RWPE2 (cell line): ENCODE data around the gene C1GALT1C1L.
A peak's percentile ranks its signal among the peaks of the same experiment; 100 is the strongest.
"Not testable (repeated sequence)": the region's sequence is repeated elsewhere in the genome, so short reads cannot be mapped to it uniquely, and the experiment has no call there.

Experiments used
- ATAC-seq: fragments of 200-7000 bp; cut with Tn5 transposase; 3 replicates; pipeline ENCODE4 v1.9.1; 2021; ENCODE audit warnings: low read depth
- DNase-seq: peaks from one replicate; pipeline ENCODE4 v3.0.0-alpha.2; 2020; ENCODE audit warnings: low spot score
- H3K27ac ChIP-seq: fragments of 450-650 bp; 2 replicates; pipeline ENCODE4 v1.5.1; 2017; ENCODE audit warnings: mild to moderate bottlenecking; ENCODE audit not compliant: poor library complexity, severe bottlenecking
- H3K27me3 ChIP-seq: fragments of 250-450 bp; sonication (Bioruptor Pico); 2 replicates; pipeline ENCODE4 v1.5.1; 2021; ENCODE audit warnings: mild to moderate bottlenecking, moderate library complexity; ENCODE audit not compliant: insufficient read depth, poor library complexity, severe bottlenecking
- H3K36me3 ChIP-seq: fragments of 250-450 bp; sonication (Bioruptor Pico); 2 replicates; pipeline ENCODE4 v1.5.1; 2020; ENCODE audit warnings: low read depth, mild to moderate bottlenecking, moderate library complexity
- H3K4me1 ChIP-seq: fragments of 250-450 bp; sonication (Bioruptor Pico); 2 replicates; pipeline ENCODE4 v1.5.1; 2021; ENCODE audit warnings: mild to moderate bottlenecking, moderate library complexity; ENCODE audit not compliant: insufficient read depth, poor library complexity, severe bottlenecking
- H3K4me3 ChIP-seq: fragments of 250-450 bp; sonication (Bioruptor Pico); 2 replicates; pipeline ENCODE4 v1.5.1; 2021; ENCODE audit warnings: mild to moderate bottlenecking, moderate library complexity; ENCODE audit not compliant: severe bottlenecking
- H3K9me3 ChIP-seq: fragments of 250-450 bp; sonication (Bioruptor Pico); 2 replicates; pipeline ENCODE4 v1.5.1; 2021; ENCODE audit warnings: mild to moderate bottlenecking, moderate library complexity; ENCODE audit not compliant: severe bottlenecking
- TF ChIP-seq, protein P1 (sequence below): fragments of 450-650 bp; IDR thresholded peaks from one replicate; pipeline ENCODE4 v1.5.1; 2017; ENCODE audit warnings: mild to moderate bottlenecking, moderate library complexity; ENCODE audit not compliant: poor library complexity, severe bottlenecking

Gene C1GALT1C1L

DNA sequence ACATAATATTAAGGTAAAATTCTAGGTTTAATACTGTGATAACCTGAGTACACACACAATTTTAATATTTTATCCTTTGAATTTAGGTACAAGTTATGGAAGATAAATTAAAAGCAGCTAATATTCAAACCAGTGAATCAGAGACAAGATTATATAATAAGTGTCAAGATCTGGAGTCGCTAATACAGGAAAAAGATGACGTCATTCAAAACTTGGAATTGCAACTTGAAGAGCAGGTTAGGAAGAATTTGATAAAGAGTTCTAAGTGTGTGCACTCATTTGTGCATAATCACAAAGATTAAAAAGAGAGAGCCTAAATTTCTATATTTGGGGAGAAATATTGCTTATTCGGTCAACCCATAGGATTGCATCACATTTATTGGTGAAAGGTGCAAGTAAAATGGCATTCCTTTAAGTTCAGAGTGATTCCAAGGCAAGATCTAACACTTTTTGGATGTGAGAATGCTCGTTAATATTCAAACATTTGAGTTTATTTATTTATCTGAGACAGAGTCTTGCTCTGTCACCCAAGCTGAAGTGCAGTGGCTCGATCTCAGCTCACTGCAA is 16.3 kb upstream of the C1GALT1C1L start:
- TF ChIP-seq, protein P1, sequence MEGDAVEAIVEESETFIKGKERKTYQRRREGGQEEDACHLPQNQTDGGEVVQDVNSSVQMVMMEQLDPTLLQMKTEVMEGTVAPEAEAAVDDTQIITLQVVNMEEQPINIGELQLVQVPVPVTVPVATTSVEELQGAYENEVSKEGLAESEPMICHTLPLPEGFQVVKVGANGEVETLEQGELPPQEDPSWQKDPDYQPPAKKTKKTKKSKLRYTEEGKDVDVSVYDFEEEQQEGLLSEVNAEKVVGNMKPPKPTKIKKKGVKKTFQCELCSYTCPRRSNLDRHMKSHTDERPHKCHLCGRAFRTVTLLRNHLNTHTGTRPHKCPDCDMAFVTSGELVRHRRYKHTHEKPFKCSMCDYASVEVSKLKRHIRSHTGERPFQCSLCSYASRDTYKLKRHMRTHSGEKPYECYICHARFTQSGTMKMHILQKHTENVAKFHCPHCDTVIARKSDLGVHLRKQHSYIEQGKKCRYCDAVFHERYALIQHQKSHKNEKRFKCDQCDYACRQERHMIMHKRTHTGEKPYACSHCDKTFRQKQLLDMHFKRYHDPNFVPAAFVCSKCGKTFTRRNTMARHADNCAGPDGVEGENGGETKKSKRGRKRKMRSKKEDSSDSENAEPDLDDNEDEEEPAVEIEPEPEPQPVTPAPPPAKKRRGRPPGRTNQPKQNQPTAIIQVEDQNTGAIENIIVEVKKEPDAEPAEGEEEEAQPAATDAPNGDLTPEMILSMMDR: no peak
- no peak overlapping the region for H3K4me3 ChIP-seq
- ATAC-seq: no peak
- no peaks in the 10 kb centered on the region for H3K36me3 ChIP-seq
- no peak for DNase-seq
- H3K4me1 ChIP-seq: no peaks in the 10 kb centered on the region
- H3K27ac ChIP-seq: no peak overlapping the region
- no peaks in the 10 kb centered on the region for H3K9me3 ChIP-seq
- H3K27me3 ChIP-seq: no peaks in the 10 kb centered on the region

DNA sequence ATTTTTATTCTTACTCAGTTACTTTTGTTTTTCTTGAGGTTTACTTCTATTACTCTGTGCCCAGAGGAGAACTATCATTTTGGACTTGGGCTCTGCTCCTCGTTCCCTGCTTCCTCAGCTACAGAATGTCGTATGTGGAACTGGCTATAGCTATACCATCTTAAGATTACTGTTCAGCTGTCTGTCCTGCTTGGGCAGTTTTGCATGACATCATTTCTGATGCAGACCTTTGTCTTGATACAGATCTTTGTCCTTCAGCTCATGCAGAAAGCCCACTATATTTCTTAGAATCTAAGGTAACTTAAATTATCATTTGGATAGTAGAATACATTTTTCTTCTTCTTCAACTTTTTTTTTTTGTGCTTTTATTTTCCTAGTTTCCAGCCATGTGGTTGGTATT is 13.8 kb upstream of the C1GALT1C1L start:
- H3K27ac ChIP-seq: no peak overlapping the region
- no peak for DNase-seq

DNA sequence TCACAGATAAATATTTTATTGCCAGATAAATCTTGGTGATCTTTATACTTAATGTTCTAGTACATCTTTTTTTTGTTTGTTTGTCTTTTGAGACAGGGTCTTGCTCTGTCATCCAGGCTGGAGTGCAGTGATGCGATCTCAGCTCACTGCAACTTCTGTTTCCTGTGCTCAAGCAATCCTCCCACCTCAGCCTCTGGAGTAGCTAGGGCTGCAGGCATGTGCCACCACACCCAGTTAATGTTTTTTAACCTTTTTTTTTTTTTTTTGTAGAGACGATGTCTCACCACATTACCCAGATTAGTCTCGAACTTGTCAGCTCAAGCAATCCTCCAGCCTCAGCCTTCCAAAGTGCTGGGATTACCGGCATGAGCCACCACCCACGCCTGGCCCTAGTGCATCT is 9.1 kb upstream of the C1GALT1C1L start:
- H3K4me1 ChIP-seq: no peaks in the 10 kb centered on the region
- H3K4me3 ChIP-seq: no peak overlapping the region
- TF ChIP-seq, protein P1: no peak
- H3K36me3 ChIP-seq: no peaks in the 10 kb centered on the region
- H3K27me3 ChIP-seq: no peaks in the 10 kb centered on the region
- no peak for DNase-seq
- H3K27ac ChIP-seq: no peak overlapping the region
- ATAC-seq: no peak
- H3K9me3 ChIP-seq: no peaks in the 10 kb centered on the region

More for the DNA sequence above, 13.8 kb upstream of the C1GALT1C1L start:
- ATAC-seq: no peak
- no peaks in the 10 kb centered on the region for H3K36me3 ChIP-seq
- no peaks in the 10 kb centered on the region for H3K27me3 ChIP-seq
- H3K4me3 ChIP-seq: no peak overlapping the region
- H3K9me3 ChIP-seq: no peaks in the 10 kb centered on the region
- TF ChIP-seq, protein P1: no peak
- no peaks in the 10 kb centered on the region for H3K4me1 ChIP-seq

DNA sequence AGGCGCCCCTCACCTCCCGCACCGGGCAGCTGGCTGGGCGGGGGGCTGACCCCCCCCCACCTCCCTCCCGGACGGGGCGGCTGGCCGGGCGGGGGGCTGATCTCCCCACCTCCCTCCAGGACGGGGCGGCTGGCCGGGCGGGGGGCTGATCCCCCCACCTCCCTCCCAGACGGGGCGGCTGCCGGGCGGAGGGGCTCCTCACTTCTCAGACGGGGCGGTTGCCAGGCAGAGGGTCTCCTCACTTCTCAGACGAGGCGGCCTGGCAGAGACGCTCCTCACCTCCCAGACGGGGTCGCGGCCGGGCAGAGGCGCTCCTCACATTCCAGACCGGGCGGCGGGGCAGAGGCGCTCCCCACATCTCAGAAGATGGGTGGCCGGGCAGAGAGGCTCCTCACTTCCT is 1.6 kb upstream of the C1GALT1C1L start:
- ATAC-seq, H3K4me3 ChIP-seq, DNase-seq, H3K27me3 ChIP-seq, H3K36me3 ChIP-seq, H3K4me1 ChIP-seq, H3K27ac ChIP-seq, H3K9me3 ChIP-seq: not testable (repeated sequence)

DNA sequence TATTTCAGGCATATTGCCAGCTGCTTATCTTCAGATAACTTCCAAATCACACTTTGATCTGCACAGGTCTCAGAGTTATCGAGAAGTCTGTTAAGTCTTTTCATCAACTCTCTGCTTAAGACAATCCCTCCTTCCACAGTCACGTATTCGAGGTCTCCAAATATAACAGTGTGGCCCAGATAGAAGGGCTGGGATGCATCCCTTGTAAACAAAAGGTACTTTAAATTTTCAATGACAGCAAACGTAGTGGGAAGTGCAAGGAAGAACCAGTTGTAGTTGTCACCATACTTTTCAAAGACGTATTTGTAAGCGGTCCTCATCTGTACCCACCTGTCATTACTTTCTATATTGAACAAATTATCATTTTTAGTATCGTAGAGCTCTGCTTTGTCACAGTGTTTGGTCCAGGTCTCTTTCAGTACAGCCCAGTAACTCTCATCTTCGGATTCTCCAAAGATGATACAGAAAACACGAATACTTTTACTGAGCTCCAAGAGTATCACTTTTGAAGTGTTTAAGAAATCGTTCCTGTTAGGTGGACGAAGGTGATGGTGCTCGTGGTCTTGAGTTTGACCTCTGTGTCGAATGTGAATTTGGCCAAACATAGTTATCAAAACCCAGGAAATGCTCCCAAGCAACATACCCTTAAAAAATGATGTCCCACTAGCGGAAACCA is 445 bp downstream of the C1GALT1C1L start:
- Histone ChIP-seq H3K27ac (no peak overlapping the region), H3K4me3 (peak overlapping the region; percentile 29), H3K36me3 (no peaks in the 10 kb centered on the region), H3K9me3 (no peaks in the 10 kb centered on the region), H3K4me1 (no peaks in the 10 kb centered on the region), H3K27me3 (no peaks in the 10 kb centered on the region)
- ATAC-seq (no peak), DNase-seq (no peak)
- TF ChIP-seq, protein P1: no peak
